Measurements from ENCODE around the gene BICRAL. TPM values are rescaled to one million over a fixed set of nuclear protein-coding genes. Genes with fewer than 3 reads are reported as not detected.

Gene BICRAL
- total and polyA plus RNA-seq, 7 donors: 4.6 to 18.5 (median 13.6) TPM

DNA sequence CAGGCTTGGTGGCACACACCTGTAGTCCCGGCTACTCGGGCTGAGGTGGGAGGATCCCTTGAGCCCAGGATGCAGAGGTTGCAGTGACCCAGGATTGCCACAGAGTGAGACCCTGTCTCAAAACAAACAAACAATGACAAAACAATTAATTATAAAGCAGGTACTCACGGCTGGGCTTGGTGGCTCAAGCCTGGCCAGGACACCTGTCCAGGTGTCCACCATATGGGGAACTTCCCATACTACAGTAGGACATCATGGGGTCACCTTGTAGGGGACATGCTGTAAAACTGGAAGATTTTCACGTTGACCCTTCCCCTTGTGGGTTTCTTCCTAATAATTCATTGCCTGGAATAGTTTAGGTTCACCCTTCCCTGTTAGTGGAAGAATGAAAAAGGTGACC is 66.8 kb downstream of the BICRAL start:
- Histone ChIP-seq H3K27ac (no peak overlapping the region), H3K4me1 (no peaks in the 10 kb centered on the region), H3K36me3 (peaks cover 0 to 34% (median 5%) of the 10 kb centered on the region in 4 donors), H3K4me3 (no peak overlapping the region), H3K9me3 (no peaks in the 10 kb centered on the region), H3K27me3 (no peaks in the 10 kb centered on the region)
- TF ChIP-seq, protein P1, sequence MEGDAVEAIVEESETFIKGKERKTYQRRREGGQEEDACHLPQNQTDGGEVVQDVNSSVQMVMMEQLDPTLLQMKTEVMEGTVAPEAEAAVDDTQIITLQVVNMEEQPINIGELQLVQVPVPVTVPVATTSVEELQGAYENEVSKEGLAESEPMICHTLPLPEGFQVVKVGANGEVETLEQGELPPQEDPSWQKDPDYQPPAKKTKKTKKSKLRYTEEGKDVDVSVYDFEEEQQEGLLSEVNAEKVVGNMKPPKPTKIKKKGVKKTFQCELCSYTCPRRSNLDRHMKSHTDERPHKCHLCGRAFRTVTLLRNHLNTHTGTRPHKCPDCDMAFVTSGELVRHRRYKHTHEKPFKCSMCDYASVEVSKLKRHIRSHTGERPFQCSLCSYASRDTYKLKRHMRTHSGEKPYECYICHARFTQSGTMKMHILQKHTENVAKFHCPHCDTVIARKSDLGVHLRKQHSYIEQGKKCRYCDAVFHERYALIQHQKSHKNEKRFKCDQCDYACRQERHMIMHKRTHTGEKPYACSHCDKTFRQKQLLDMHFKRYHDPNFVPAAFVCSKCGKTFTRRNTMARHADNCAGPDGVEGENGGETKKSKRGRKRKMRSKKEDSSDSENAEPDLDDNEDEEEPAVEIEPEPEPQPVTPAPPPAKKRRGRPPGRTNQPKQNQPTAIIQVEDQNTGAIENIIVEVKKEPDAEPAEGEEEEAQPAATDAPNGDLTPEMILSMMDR (IDR thresholded peaks at IDR 0.05): no peak
- intact Hi-C loops (cut with DNase I): no loop called here
- DNase-seq: no peak
- 89 to 93% methylated on average over 4 of the region's 4 CpGs for WGBS, 2 donors

DNA sequence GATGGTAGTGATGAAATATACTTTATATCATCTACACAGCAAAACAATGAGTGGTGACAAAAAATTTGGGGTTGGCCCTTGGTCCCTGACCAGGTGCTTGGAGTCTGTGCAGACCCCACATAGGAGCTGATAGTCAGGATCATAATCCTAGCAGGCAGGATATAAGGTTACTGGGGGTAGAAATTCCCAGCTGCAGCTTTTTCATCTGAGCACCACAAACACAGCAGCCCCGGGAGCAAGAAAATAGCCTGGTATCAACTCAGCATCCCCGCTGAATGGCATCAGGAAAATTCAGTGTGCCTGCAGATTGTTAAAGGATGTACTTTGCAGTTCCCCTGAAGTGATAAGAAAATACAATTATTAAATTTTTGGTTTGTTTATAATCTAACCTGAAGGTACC is 69.7 kb downstream of the BICRAL start:
- Histone ChIP-seq H3K27me3 (no peaks in the 10 kb centered on the region), H3K36me3 (peaks cover 3 to 59% (median 23%) of the 10 kb centered on the region in 4 donors), H3K9me3 (no peaks in the 10 kb centered on the region), H3K27ac (no peak overlapping the region), H3K4me3 (no peak overlapping the region), H3K4me1 (no peaks in the 10 kb centered on the region)
- no peak for TF ChIP-seq POLR2AphosphoS5 (IDR thresholded peaks at IDR 0.05)
- no peak for TF ChIP-seq POLR2A (IDR thresholded peaks at IDR 0.05)
- TF ChIP-seq EP300 (IDR thresholded peaks at IDR 0.05): no peak
- TF ChIP-seq, protein P1 (IDR thresholded peaks at IDR 0.05): no peak
- intact Hi-C loops (cut with DNase I): no loop called here
- no peak for DNase-seq
- 97 to 99% methylated on average over 2 of the region's 2 CpGs for WGBS, 2 donors

DNA sequence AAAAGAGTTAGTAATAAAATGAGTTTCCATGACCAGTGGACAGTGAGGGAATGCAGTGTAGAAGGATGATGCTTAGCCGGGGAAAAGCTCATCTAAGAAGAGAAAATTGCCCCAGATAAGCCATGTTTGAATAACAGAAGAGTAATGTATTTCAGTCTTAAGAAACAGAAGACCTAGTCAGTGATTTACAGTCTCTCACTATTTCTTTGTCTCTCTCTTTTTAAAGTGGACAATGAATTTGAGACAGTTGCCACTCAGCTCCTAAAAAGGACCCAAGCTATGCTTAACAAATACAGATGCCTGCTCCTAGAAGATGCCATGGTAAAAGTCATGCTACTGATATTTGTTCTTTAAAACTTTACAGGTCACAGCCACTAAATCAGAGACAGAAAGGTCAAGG is 78.2 kb downstream of the BICRAL start:
- no peak overlapping the region for H3K4me3 ChIP-seq
- DNase-seq: no peak
- 88 to 96% methylated on average over 1 of the region's 1 CpG for WGBS, 2 donors
- H3K9me3 ChIP-seq: no peaks in the 10 kb centered on the region
- TF ChIP-seq POLR2A (IDR thresholded peaks at IDR 0.05) (no peak), EP300 (IDR thresholded peaks at IDR 0.05) (no peak)
- no peaks in the 10 kb centered on the region for H3K27me3 ChIP-seq
- no peaks in the 10 kb centered on the region for H3K4me1 ChIP-seq
- intact Hi-C loops (cut with DNase I): no loop called here
- H3K36me3 ChIP-seq: peaks cover 41 to 100% (median 70%) of the 10 kb centered on the region in 4 donors
- no peak overlapping the region for H3K27ac ChIP-seq

DNA sequence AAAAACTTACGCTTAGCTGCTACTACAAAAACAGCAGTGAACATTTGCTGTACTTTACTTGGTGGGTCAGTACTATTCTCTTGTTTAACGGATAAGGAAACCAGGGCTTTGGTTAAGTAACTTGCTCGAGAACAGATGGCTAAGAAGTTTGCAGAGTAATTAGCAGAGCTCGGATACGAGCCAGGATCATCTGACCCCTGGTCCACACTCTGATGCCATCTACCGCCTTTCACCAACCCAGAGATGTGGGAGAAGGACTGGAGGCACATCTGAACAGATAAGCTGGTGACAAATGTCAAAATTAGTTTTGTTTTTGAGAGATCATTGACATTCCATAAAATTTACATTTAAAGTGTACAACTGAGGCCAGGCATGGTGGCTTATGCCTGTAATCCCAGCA is 78.6 kb downstream of the BICRAL start:
- TF ChIP-seq POLR2A (IDR thresholded peaks at IDR 0.05) (no peak), EP300 (IDR thresholded peaks at IDR 0.05) (no peak), POLR2AphosphoS5 (IDR thresholded peaks at IDR 0.05) (no peak)
- TF ChIP-seq, protein P1 (IDR thresholded peaks at IDR 0.05): no peak
- no peak for DNase-seq
- Histone ChIP-seq H3K4me1 (no peaks in the 10 kb centered on the region), H3K27me3 (no peaks in the 10 kb centered on the region), H3K27ac (no peak overlapping the region), H3K36me3 (peaks cover 44 to 100% (median 69%) of the 10 kb centered on the region in 4 donors), H3K9me3 (no peaks in the 10 kb centered on the region), H3K4me3 (no peak overlapping the region)
- intact Hi-C loops (cut with DNase I): no loop called here
- WGBS, 2 donors: 94 to 96% methylated on average over 6 of the region's 6 CpGs

DNA sequence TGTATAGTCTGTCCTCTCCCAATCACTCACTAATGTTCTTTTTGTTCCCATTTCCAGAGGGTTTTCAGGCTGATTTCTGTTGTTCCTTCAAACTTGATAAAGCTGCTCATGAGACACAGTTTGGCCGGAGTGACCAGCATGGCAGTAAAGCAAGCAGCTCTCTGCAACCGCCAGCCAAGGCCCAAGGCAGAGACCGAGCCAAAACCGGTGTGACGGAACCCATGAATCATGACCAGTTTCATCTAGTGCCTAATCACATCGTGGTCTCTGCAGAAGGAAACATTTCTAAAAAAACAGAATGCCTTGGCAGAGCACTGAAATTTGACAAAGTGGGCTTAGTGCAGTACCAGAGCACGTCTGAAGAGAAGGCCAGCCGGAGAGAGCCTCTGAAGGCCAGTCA is 82.8 kb downstream of the BICRAL start:
- WGBS, 2 donors: 86 to 91% methylated on average over 8 of the region's 8 CpGs
- H3K9me3 ChIP-seq: no peaks in the 10 kb centered on the region
- intact Hi-C loops (cut with DNase I): no loop called here
- H3K4me1 ChIP-seq: no peaks in the 10 kb centered on the region
- TF ChIP-seq POLR2AphosphoS5 (IDR thresholded peaks at IDR 0.05): no peak
- TF ChIP-seq, protein P1 (IDR thresholded peaks at IDR 0.05): no peak
- TF ChIP-seq EP300 (IDR thresholded peaks at IDR 0.05): no peak
- TF ChIP-seq POLR2A (IDR thresholded peaks at IDR 0.05): no peak
- H3K4me3 ChIP-seq: no peak overlapping the region
- H3K27me3 ChIP-seq: no peaks in the 10 kb centered on the region
- peaks cover 32 to 99% (median 50%) of the 10 kb centered on the region in 4 donors for H3K36me3 ChIP-seq
- no peak for DNase-seq
- H3K27ac ChIP-seq: no peak overlapping the region
